K562 (cell line): ENCODE measurements around the gene THRSP. TPM values are rescaled to one million over a fixed set of nuclear protein-coding genes. Genes with fewer than 3 reads are reported as not detected.

Experiments
- ATAC-seq: fragments of 200-7000 bp; cut with Tn5 transposase; 3 replicates; pipeline ENCODE4 v1.9.1; 2020; ENCODE audit warnings: moderate library complexity
- BruUV-seq: library from RNA; stranded (reverse); fragments of 400-500 nt; replicated peaks from 2 replicates; lab custom pipeline; 2021; lab: Mats Ljungman, UMichigan
- CTCF ChIA-PET: fragments of 300-600 bp; formaldehyde crosslinking; extraction: SDS; loops from one replicate; lab custom pipeline; 2021; ENCODE audit warnings: low intra/inter-chr PET ratio; lab: Yijun Ruan, JAX
- POLR2A ChIA-PET: fragments of 300-600, 350-650 bp; sonication (Branson Sonifier 250); formaldehyde crosslinking; extraction: SDS; loops from one replicate; lab custom pipeline; 2021; ENCODE audit warnings: antibody characterized with exemption, inconsistent platforms; lab: Yijun Ruan, JAX
- DNase-seq, 4 experiments: peaks; one replicate each; pipeline versions ENCODE4 v3.0.0 to v3.0.0-alpha.2; 2011 to 2018; ENCODE audit warnings: low spot score in 3 of 4, mixed read lengths in 3 of 4; ENCODE audit errors: extremely low read depth in 1 of 4
- FAIRE-seq: peaks from 2 replicates; lab custom pipeline; 2011; peaks lifted over from hg19 to GRCh38; lab: Jason Lieb, UNC
- H2AFZ ChIP-seq: 2 replicates; pipeline ENCODE4 v1.6.0; 2011; ENCODE audit warnings: low read depth, low read length, control low read depth, inconsistent platforms
- H3K27ac ChIP-seq: fragments of 200-600 bp; 3 replicates; pipeline ENCODE4 v1.8.0; 2011; ENCODE audit warnings: low read depth, mild to moderate bottlenecking, control low read depth, inconsistent platforms, low read length, moderate library complexity, mixed read lengths; ENCODE audit errors: extremely low read depth
- H3K27me3 ChIP-seq, 2 experiments: fragments of 300-600 bp in 1 of 2; 2 replicates in 1 of 2; 3 replicates in 1 of 2; pipeline versions ENCODE4 v1.6.0 to v1.8.0; 2011; ENCODE audit warnings: inconsistent platforms in 2 of 2, low read length in 2 of 2, mild to moderate bottlenecking in 1 of 2, mixed read lengths in 1 of 2, moderate library complexity in 1 of 2; ENCODE audit not compliant: control insufficient read depth in 2 of 2, insufficient read depth in 2 of 2
- H3K36me3 ChIP-seq: fragments of 300-600 bp; 3 replicates; pipeline ENCODE4 v1.8.0; 2011; ENCODE audit warnings: mild to moderate bottlenecking, low read length, inconsistent platforms; ENCODE audit not compliant: control insufficient read depth, insufficient read depth
- H3K4me1 ChIP-seq, 2 experiments: fragments of 200-600 bp in 1 of 2; replicated peaks in 1 of 2; 2 replicates in 1 of 2; 3 replicates in 1 of 2; pipeline versions ENCODE4 v1.5.1 to v1.8.0; 2011; ENCODE audit warnings: inconsistent platforms in 2 of 2, low read length in 2 of 2, mild to moderate bottlenecking in 1 of 2, mixed read lengths in 1 of 2, moderate library complexity in 1 of 2; ENCODE audit not compliant: control insufficient read depth in 2 of 2, insufficient read depth in 2 of 2
- H3K4me2 ChIP-seq: 2 replicates; pipeline ENCODE4 v1.6.1; 2011; ENCODE audit warnings: low read length, control low read depth, inconsistent platforms, mixed read lengths; ENCODE audit not compliant: insufficient read depth
- H3K4me3 ChIP-seq: fragments of 200-600 bp; sonication (generic), shearing (Covaris generic); 2 replicates; pipeline ENCODE4 v1.5.1; 2016; ENCODE audit warnings: control low read depth, inconsistent platforms
- H3K79me2 ChIP-seq: fragments of 200-600 bp; 3 replicates; pipeline ENCODE4 v1.8.0; 2011; ENCODE audit warnings: low read length, inconsistent platforms; ENCODE audit not compliant: control insufficient read depth, insufficient read depth
- H3K9ac ChIP-seq, 2 experiments: 2 replicates each; pipeline versions ENCODE4 v1.6.0 to v1.6.1; 2011; ENCODE audit warnings: low read depth in 2 of 2, low read length in 2 of 2, control low read depth in 1 of 2, inconsistent platforms in 1 of 2, mild to moderate bottlenecking in 1 of 2, mixed read lengths in 1 of 2; ENCODE audit not compliant: insufficient read depth in 1 of 2
- H3K9me1 ChIP-seq: one replicate; pipeline ENCODE4 v1.6.0; 2011; ENCODE audit warnings: inconsistent platforms, mild to moderate bottlenecking, low read length, moderate library complexity; ENCODE audit not compliant: control insufficient read depth, insufficient read depth
- H3K9me3 ChIP-seq: replicated peaks from 2 replicates; pipeline ENCODE4 v1.5.1; 2011; ENCODE audit warnings: low read depth, low read length, inconsistent platforms; ENCODE audit not compliant: control insufficient read depth, insufficient read depth
- H4K20me1 ChIP-seq: replicated peaks from 2 replicates; pipeline ENCODE4 v1.6.1; 2011; ENCODE audit warnings: low read length, inconsistent platforms, mixed read lengths; ENCODE audit not compliant: control insufficient read depth, insufficient read depth
- MEF2D ChIP-seq: conservative IDR thresholded peaks from 2 replicates; pipeline ENCODE4 v1.6.1; 2016; ENCODE audit warnings: low read depth, missing genetic modification characterization, missing compliant biosample characterization
- NR3C1 ChIP-seq: sonication (generic); formaldehyde crosslinking; IDR thresholded peaks from 2 replicates; pipeline ENCODE4 v1.8.1; 2022; ENCODE audit warnings: missing genetic modification reagents
- ZNF174 ChIP-seq: fragments of 250-450 bp; sonication (Bioruptor Pico); IDR thresholded peaks from 2 replicates; pipeline ENCODE4 v1.4.0; 2020; ENCODE audit warnings: mild to moderate bottlenecking
- ZNF57 ChIP-seq: fragments of 450-650 bp; formaldehyde crosslinking; IDR thresholded peaks from 2 replicates; pipeline ENCODE4 v1.4.0; 2020; ENCODE audit warnings: mild to moderate bottlenecking, moderate library complexity
- WGBS: fragments of 100-300 bp; shearing (Covaris generic); methylation state at CpG from one replicate; pipeline ENCODE4 v1.1.6; 2016; ENCODE audit warnings: low coverage, mixed read lengths; ENCODE audit not compliant: insufficient coverage; ENCODE audit errors: missing lambda C conversion rate; 5-methylcytosine and 5-hydroxymethylcytosine counted together
- in situ Hi-C: fragments of 300-500 bp; cut with MboI; formaldehyde crosslinking; loops from 4 replicates; pipeline ENCODE4 v1.15.0; 2018; ENCODE audit warnings: inconsistent platforms, mixed read lengths
- intact Hi-C: fragments of 100-400 bp; cut with micrococcal nuclease; formaldehyde crosslinking; loops from 2 replicates; pipeline ENCODE4 v1.14.2; 2022
- polyA plus RNA-seq, 8 experiments: library from polyadenylated mRNA; depleted of rRNA in 4 of 8; stranded (reverse) in 5 of 8; unstranded in 3 of 8; fragments of >200 nt; fragmentation: Nextera tagmentation in 2 of 8; fragmentation: Illumina TruSeq in 1 of 8; extraction: Ambion mirVana in 2 of 8; extraction: Trizol in 1 of 8; gene quantifications; 2 replicates each; pipeline versions ENCODE4 v1.2.1 to v1.2.3, GENCODE V29; 2011 to 2014; ENCODE audit warnings: inconsistent platforms in 1 of 8, missing spikeins in 1 of 8
- total RNA-seq, 7 experiments: library from RNA; depleted of rRNA in 6 of 7; stranded (reverse); fragments of >200 nt in 6 of 7; fragmentation: Illumina TruSeq in 2 of 7; extraction: Trizol in 2 of 7; gene quantifications; 2 replicates each; pipeline versions ENCODE4 v1.2.1 to v1.2.3, GENCODE V29; 2011 to 2021; ENCODE audit warnings: low replicate concordance in 1 of 7
- TF ChIP-seq, protein P1 (sequence below): fragments of 200-800 bp; sonication (Bioruptor generic); IDR thresholded peaks from 2 replicates; pipeline ENCODE4 v1.6.1; 2016; ENCODE audit warnings: missing genetic modification characterization, missing compliant biosample characterization

Gene THRSP
- total and polyA plus RNA-seq, 9 of the 15 experiments (the other 6 are each of a cell fraction or from before 2014, with no cell fraction given), result 0.23 to 0.56 (median 0.31) TPM; not detected in 2

DNA sequence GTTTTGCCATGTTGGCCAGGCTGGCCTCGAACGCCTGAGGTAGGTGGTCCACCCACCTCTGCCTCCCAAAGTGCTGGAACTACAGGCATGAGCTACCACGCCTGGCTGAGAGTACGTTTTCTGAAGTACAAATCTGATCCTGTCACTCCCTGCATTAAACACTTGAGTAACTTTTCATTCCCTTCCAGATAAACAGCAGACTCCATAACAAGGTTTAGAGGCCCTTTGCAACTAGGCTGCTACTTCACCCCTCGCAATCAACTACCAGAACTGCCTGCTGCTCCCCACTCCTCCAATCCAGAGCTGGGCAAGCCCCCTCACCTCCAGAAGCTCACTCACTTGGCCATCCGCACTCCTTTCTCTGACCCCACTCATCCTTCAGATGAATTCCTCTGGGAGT is 42.0 kb upstream of the THRSP start:
- BruUV-seq, result no TSS peak
- Histone ChIP-seq H3K27me3 (no peaks in the 10 kb centered on the region), H3K9me1 (no peaks in the 10 kb centered on the region), H3K36me3 (no peaks in the 10 kb centered on the region), H4K20me1 (no peaks in the 10 kb centered on the region), H3K9ac (no peak overlapping the region), H3K4me1 (peaks cover 0 to 10% of the 10 kb centered on the region in 2 experiments; a peak in 2 of 5 replicates), H3K9me3 (no peaks in the 10 kb centered on the region; the same call in 1 of the 2 replicates), H3K4me2 (no peak overlapping the region), H3K4me3 (no peak overlapping the region), H3K27ac (no peak overlapping the region), H2AFZ (no peak overlapping the region), H3K79me2 (no peaks in the 10 kb centered on the region; the same call in 2 of the 3 replicates)
- DNase-seq (no peak), FAIRE-seq (no peak), ATAC-seq (no peak)
- POLR2A ChIA-PET, result interaction anchor here (1.2 kb wide), 1 partner anchor 16 kb away, joined by 3 read pairs; no protein-coding TSS in a partner anchor
- 48% methylated on average over 6 of the region's 6 CpGs for WGBS
- in situ Hi-C loops (no loop called here), intact Hi-C loops (no loop called here)
- TF ChIP-seq ZNF57 (no peak), ZNF174 (CRISPR knock-in tag) (no peak), NR3C1 (CRISPR knock-in tag) (no peak), MEF2D (no peak)
- TF ChIP-seq, protein P1, sequence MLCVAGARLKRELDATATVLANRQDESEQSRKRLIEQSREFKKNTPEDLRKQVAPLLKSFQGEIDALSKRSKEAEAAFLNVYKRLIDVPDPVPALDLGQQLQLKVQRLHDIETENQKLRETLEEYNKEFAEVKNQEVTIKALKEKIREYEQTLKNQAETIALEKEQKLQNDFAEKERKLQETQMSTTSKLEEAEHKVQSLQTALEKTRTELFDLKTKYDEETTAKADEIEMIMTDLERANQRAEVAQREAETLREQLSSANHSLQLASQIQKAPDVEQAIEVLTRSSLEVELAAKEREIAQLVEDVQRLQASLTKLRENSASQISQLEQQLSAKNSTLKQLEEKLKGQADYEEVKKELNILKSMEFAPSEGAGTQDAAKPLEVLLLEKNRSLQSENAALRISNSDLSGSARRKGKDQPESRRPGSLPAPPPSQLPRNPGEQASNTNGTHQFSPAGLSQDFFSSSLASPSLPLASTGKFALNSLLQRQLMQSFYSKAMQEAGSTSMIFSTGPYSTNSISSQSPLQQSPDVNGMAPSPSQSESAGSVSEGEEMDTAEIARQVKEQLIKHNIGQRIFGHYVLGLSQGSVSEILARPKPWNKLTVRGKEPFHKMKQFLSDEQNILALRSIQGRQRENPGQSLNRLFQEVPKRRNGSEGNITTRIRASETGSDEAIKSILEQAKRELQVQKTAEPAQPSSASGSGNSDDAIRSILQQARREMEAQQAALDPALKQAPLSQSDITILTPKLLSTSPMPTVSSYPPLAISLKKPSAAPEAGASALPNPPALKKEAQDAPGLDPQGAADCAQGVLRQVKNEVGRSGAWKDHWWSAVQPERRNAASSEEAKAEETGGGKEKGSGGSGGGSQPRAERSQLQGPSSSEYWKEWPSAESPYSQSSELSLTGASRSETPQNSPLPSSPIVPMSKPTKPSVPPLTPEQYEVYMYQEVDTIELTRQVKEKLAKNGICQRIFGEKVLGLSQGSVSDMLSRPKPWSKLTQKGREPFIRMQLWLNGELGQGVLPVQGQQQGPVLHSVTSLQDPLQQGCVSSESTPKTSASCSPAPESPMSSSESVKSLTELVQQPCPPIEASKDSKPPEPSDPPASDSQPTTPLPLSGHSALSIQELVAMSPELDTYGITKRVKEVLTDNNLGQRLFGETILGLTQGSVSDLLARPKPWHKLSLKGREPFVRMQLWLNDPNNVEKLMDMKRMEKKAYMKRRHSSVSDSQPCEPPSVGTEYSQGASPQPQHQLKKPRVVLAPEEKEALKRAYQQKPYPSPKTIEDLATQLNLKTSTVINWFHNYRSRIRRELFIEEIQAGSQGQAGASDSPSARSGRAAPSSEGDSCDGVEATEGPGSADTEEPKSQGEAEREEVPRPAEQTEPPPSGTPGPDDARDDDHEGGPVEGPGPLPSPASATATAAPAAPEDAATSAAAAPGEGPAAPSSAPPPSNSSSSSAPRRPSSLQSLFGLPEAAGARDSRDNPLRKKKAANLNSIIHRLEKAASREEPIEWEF (CRISPR knock-in tag), result no peak
- CTCF ChIA-PET, result no interaction called here
